CD4-positive, alpha-beta T cell treated with Interleukin-6 at 100 ng/mL for 8 hours (primary cell): ENCODE measurements around the gene ANKRD44.

Experiments
- DNase-seq: peaks from one replicate; pipeline ENCODE4 v3.0.0-alpha.2; 2020; ENCODE audit warnings: mixed read lengths, low spot score

The ANKRD44 gene

GRCh38 chr2:196956069-196956468 lies 354.5 kb downstream of the ANKRD44 start:
- DNase-seq: no peak

- no peak for DNase-seq
Measured at GRCh38 chr2:196955036-196955435, 355.5 kb downstream of the ANKRD44 start.

GRCh38 chr2:196954001-196954400 lies 356.6 kb downstream of the ANKRD44 start:
- no peak for DNase-seq

GRCh38 chr2:196952936-196953335 lies 357.6 kb downstream of the ANKRD44 start:
- DNase-seq: no peak

- no peak for DNase-seq
Measured at GRCh38 chr2:196951973-196952372, 358.6 kb downstream of the ANKRD44 start.

GRCh38 chr2:196949116-196949515 lies 361.5 kb downstream of the ANKRD44 start:
- no peak for DNase-seq

GRCh38 chr2:196944570-196944969 lies 366.0 kb downstream of the ANKRD44 start:
- no peak for DNase-seq

- DNase-seq: no peak
Measured at GRCh38 chr2:196941398-196942078, 369.0 kb downstream of the ANKRD44 start.

GRCh38 chr2:196939371-196939770 lies 371.2 kb downstream of the ANKRD44 start:
- DNase-seq: no peak
